Trophoblast cell (in vitro differentiated cells and primary cell): ENCODE data around the gene ANTXR1.

ENCODE experiments used
- DNase-seq, 2 donors: peaks; one replicate each; pipeline ENCODE4 v3.0.0-alpha.2; 2016
- H2AFZ ChIP-seq: 2 replicates; pipeline ENCODE4 v1.6.1; 2013; ENCODE audit warnings: low read length, moderate library complexity, mild to moderate bottlenecking; ENCODE audit not compliant: insufficient read depth, poor library complexity
- H2AK5ac ChIP-seq: 2 replicates; pipeline ENCODE4 v1.6.1; 2013; ENCODE audit warnings: mild to moderate bottlenecking, low read length
- H2BK120ac ChIP-seq: 2 replicates; pipeline ENCODE4 v1.6.1; 2013; ENCODE audit warnings: low read length, mild to moderate bottlenecking, moderate library complexity; ENCODE audit not compliant: insufficient read depth, poor library complexity
- H2BK12ac ChIP-seq: 2 replicates; pipeline ENCODE4 v1.6.1; 2013; ENCODE audit warnings: mild to moderate bottlenecking, low read length, moderate library complexity
- H2BK5ac ChIP-seq: 2 replicates; pipeline ENCODE4 v1.6.1; 2013; ENCODE audit warnings: low read length, low read depth, moderate library complexity, mild to moderate bottlenecking; ENCODE audit not compliant: poor library complexity
- H3K14ac ChIP-seq: 2 replicates; pipeline ENCODE4 v1.6.1; 2013; ENCODE audit warnings: mild to moderate bottlenecking, low read length
- H3K18ac ChIP-seq: 2 replicates; pipeline ENCODE4 v1.6.1; 2013; ENCODE audit warnings: mild to moderate bottlenecking, low read length
- H3K23ac ChIP-seq: 2 replicates; pipeline ENCODE4 v1.6.1; 2013; ENCODE audit warnings: low read length
- H3K27ac ChIP-seq: 2 replicates; pipeline ENCODE4 v1.5.1; 2013; ENCODE audit warnings: low read depth, mild to moderate bottlenecking, inconsistent platforms, low read length, moderate library complexity
- H3K27me3 ChIP-seq: 2 replicates; pipeline ENCODE4 v1.6.1; 2013; ENCODE audit warnings: inconsistent platforms, mild to moderate bottlenecking, low read length, moderate library complexity; ENCODE audit not compliant: insufficient read depth
- H3K36me3 ChIP-seq, 2 experiments: 1 replicate in 1 of 2; 2 replicates in 1 of 2; pipeline ENCODE4 v1.6.1; 2013; ENCODE audit warnings: low read length in 2 of 2, mild to moderate bottlenecking in 2 of 2, moderate library complexity in 1 of 2; ENCODE audit not compliant: insufficient read depth in 2 of 2, control insufficient read depth in 1 of 2
- H3K4ac ChIP-seq: 2 replicates; pipeline ENCODE4 v1.6.1; 2013; ENCODE audit warnings: low read depth, mild to moderate bottlenecking, low read length, moderate library complexity
- H3K4me1 ChIP-seq, 2 experiments: 1 replicate in 1 of 2; 2 replicates in 1 of 2; pipeline ENCODE4 v1.6.1; 2013; ENCODE audit warnings: low read length in 2 of 2, mild to moderate bottlenecking in 2 of 2, moderate library complexity in 1 of 2; ENCODE audit not compliant: insufficient read depth in 2 of 2, control insufficient read depth in 1 of 2
- H3K4me2 ChIP-seq: 2 replicates; pipeline ENCODE4 v1.6.1; 2013; ENCODE audit warnings: inconsistent platforms, mild to moderate bottlenecking, low read length, moderate library complexity
- H3K4me3 ChIP-seq: 2 replicates; pipeline ENCODE4 v1.5.1; 2013; ENCODE audit warnings: mild to moderate bottlenecking, low read depth, low read length, inconsistent platforms
- H3K79me1 ChIP-seq: one replicate; pipeline ENCODE4 v1.6.1; 2013; ENCODE audit warnings: low read length
- H3K79me2 ChIP-seq: 2 replicates; pipeline ENCODE4 v1.6.1; 2013; ENCODE audit warnings: low read length, mild to moderate bottlenecking; ENCODE audit not compliant: control insufficient read depth, insufficient read depth, poor library complexity
- H3K9ac ChIP-seq: 2 replicates; pipeline ENCODE4 v1.6.1; 2013; ENCODE audit warnings: mild to moderate bottlenecking, low read length
- H3K9me3 ChIP-seq: 2 replicates; pipeline ENCODE4 v1.6.1; 2013; ENCODE audit warnings: low read depth, mild to moderate bottlenecking, control low read depth, inconsistent platforms, low read length; ENCODE audit not compliant: insufficient read depth
- H4K12ac ChIP-seq: 2 replicates; pipeline ENCODE4 v1.6.1; 2013; ENCODE audit warnings: low read depth, mild to moderate bottlenecking, low read length, moderate library complexity
- H4K8ac ChIP-seq: 2 replicates; pipeline ENCODE4 v1.6.1; 2013; ENCODE audit warnings: low read depth, mild to moderate bottlenecking, low read length, moderate library complexity
- H4K91ac ChIP-seq: one replicate; pipeline ENCODE4 v1.6.1; 2013; ENCODE audit warnings: low read depth, mild to moderate bottlenecking, low read length, moderate library complexity
- WGBS: extraction: QIAGEN DNeasy Blood & Tissue Kit; methylation state at CpG from one replicate; pipeline ENCODE4 v1.1.7; 2013; ENCODE audit warnings: missing lambda C conversion rate; ENCODE audit not compliant: insufficient read length, insufficient coverage; ENCODE audit errors: extremely low coverage; 5-methylcytosine and 5-hydroxymethylcytosine counted together

Gene ANTXR1

GRCh38 chr2:69296421-69296820, 283.4 kb downstream of the ANTXR1 start:
- Histone ChIP-seq H3K9me3 (peaks cover 3% of the 10 kb centered on the region), H4K91ac (no peak overlapping the region), H4K12ac (no peak overlapping the region), H3K79me1 (no peaks in the 10 kb centered on the region), H3K36me3 (no peaks in the 10 kb centered on the region), H2AFZ (no peak overlapping the region), H3K4me2 (no peak overlapping the region), H3K18ac (no peak overlapping the region), H3K27me3 (no peaks in the 10 kb centered on the region), H4K8ac (no peak overlapping the region), H3K79me2 (no peaks in the 10 kb centered on the region), H3K4ac (no peak overlapping the region), H2AK5ac (no peak overlapping the region), H3K4me1 (no peaks in the 10 kb centered on the region), H3K27ac (no peak overlapping the region), H2BK12ac (no peak overlapping the region), H2BK5ac (no peak overlapping the region), H3K14ac (no peak overlapping the region), H3K9ac (no peak overlapping the region), H3K4me3 (no peak overlapping the region), H3K23ac (no peak overlapping the region), H2BK120ac (no peak overlapping the region)
- no peak for DNase-seq
- no CpG with 5 or more reads among the region's 3 CpGs for WGBS

GRCh38 chr2:69297216-69297615, 284.2 kb downstream of the ANTXR1 start:
- H3K4me1 ChIP-seq = no peaks in the 10 kb centered on the region
- H2AFZ ChIP-seq = no peak overlapping the region
- no peak overlapping the region for H3K4me3 ChIP-seq
- no peaks in the 10 kb centered on the region for H3K79me2 ChIP-seq
- H2BK12ac ChIP-seq = no peak overlapping the region
- no peak overlapping the region for H3K4ac ChIP-seq
- no peak overlapping the region for H3K23ac ChIP-seq
- H4K91ac ChIP-seq = no peak overlapping the region
- H3K36me3 ChIP-seq = no peaks in the 10 kb centered on the region
- no peak overlapping the region for H3K14ac ChIP-seq
- H4K8ac ChIP-seq = no peak overlapping the region
- no peak overlapping the region for H3K27ac ChIP-seq
- no peaks in the 10 kb centered on the region for H3K27me3 ChIP-seq
- H3K18ac ChIP-seq = no peak overlapping the region
- H3K4me2 ChIP-seq = no peak overlapping the region
- WGBS = no CpG with 5 or more reads among the region's 12 CpGs
- no peak overlapping the region for H3K9ac ChIP-seq
- H2BK120ac ChIP-seq = no peak overlapping the region
- H4K12ac ChIP-seq = no peak overlapping the region
- H3K79me1 ChIP-seq = no peaks in the 10 kb centered on the region
- H2AK5ac ChIP-seq = no peak overlapping the region
- no peak overlapping the region for H2BK5ac ChIP-seq
- DNase-seq = no peak
- peaks cover 3% of the 10 kb centered on the region for H3K9me3 ChIP-seq

- no peak overlapping the region for H2AFZ ChIP-seq
- H3K4me1 ChIP-seq = no peaks in the 10 kb centered on the region
- peak overlapping the region; percentile 31 for H3K9ac ChIP-seq
- WGBS = no CpG with 5 or more reads among the region's 7 CpGs
- no peak overlapping the region for H2AK5ac ChIP-seq
- H3K14ac ChIP-seq = no peak overlapping the region
- no peak overlapping the region for H4K12ac ChIP-seq
- H3K18ac ChIP-seq = no peak overlapping the region
- H3K27me3 ChIP-seq = no peaks in the 10 kb centered on the region
- no peak overlapping the region for H2BK5ac ChIP-seq
- no peak overlapping the region for H3K23ac ChIP-seq
- no peaks in the 10 kb centered on the region for H3K36me3 ChIP-seq
- H4K91ac ChIP-seq = no peak overlapping the region
- no peak overlapping the region for H3K4me2 ChIP-seq
- DNase-seq = no peak
- no peaks in the 10 kb centered on the region for H3K79me2 ChIP-seq
- no peak overlapping the region for H2BK12ac ChIP-seq
- no peak overlapping the region for H4K8ac ChIP-seq
- H3K4me3 ChIP-seq = no peak overlapping the region
- H2BK120ac ChIP-seq = no peak overlapping the region
- H3K4ac ChIP-seq = no peak overlapping the region
- H3K27ac ChIP-seq = no peak overlapping the region
- peaks cover 1% of the 10 kb centered on the region for H3K9me3 ChIP-seq
- no peaks in the 10 kb centered on the region for H3K79me1 ChIP-seq
These were observed 285.3 kb downstream of the ANTXR1 start for GRCh38 chr2:69298261-69298660.

- Histone ChIP-seq H3K4me3 (no peak overlapping the region), H3K79me1 (no peaks in the 10 kb centered on the region), H4K12ac (no peak overlapping the region), H2AFZ (no peak overlapping the region), H3K23ac (no peak overlapping the region), H3K36me3 (no peaks in the 10 kb centered on the region), H2BK12ac (no peak overlapping the region), H2BK5ac (no peak overlapping the region), H2AK5ac (no peak overlapping the region), H3K79me2 (no peaks in the 10 kb centered on the region), H3K4me2 (no peak overlapping the region), H2BK120ac (no peak overlapping the region), H4K8ac (no peak overlapping the region), H3K14ac (no peak overlapping the region), H3K9ac (no peak overlapping the region), H3K9me3 (peaks cover 3% of the 10 kb centered on the region), H3K18ac (no peak overlapping the region), H3K4ac (no peak overlapping the region), H3K27ac (no peak overlapping the region), H4K91ac (no peak overlapping the region), H3K27me3 (no peaks in the 10 kb centered on the region), H3K4me1 (no peaks in the 10 kb centered on the region)
- whole genome bisulfite sequencing = no CpG with 5 or more reads among the region's 4 CpGs
- DNase-seq = no peak
These were observed 285.9 kb downstream of the ANTXR1 start for GRCh38 chr2:69298862-69299261.
